ENCODE measurements around the gene CCK. TPM values are rescaled to one million over a fixed set of nuclear protein-coding genes. Genes with fewer than 3 reads are reported as not detected.

The CCK gene
- polyA plus RNA-seq, 2 of the 4 experiments (the other 2 are of a cell fraction), result 0.16 to 0.36 TPM

DNA sequence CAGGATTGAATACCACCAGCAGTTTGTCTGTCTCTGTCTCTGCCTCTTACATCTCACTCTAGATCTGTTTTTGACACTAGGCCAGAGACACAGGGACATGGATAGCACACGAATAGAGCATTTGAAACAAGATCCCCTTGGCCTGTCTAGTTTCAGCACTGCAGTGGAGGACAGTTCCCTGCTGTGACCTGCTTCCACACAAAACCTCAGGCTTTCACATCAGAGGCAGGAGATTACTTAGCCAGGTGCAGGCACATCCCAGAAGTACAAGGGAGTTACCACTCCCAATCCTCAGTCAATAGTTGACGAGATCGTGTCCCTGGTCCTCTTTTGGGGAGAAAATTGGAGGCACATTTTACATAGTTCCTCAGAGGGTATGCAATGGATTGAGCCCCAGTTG, 34.0 kb upstream of the CCK start:
- no peak for ATAC-seq
- Histone ChIP-seq H3K4me1 (no peaks in the 10 kb centered on the region), H3K4me3 (no peak overlapping the region), H3K27ac (no peak overlapping the region), H3K4me2 (no peak overlapping the region), H3K9me3 (no peaks in the 10 kb centered on the region)
- WGBS (ENCODE audit: missing lambda C conversion rate), result 3% methylated on average over 3 of the region's 3 CpGs
- POLR2A ChIA-PET, result no interaction called here
- FAIRE-seq, result no peak
- TF ChIP-seq RNF2 (IDR thresholded peaks at IDR 0.05; ENCODE audit: borderline replicate concordance, low read depth) (no peak), MAFK (IDR thresholded peaks at IDR 0.05; ENCODE audit: partially characterized antibody) (no peak), CHD2 (IDR thresholded peaks at IDR 0.05; ENCODE audit: low read length, partially characterized antibody) (no peak), NR3C1 (IDR thresholded peaks at IDR 0.05) (no peak), HOXA7 (CRISPR knock-in tag; IDR thresholded peaks at IDR 0.05) (no peak), MYC (IDR thresholded peaks at IDR 0.05; ENCODE audit: borderline replicate concordance, low read length) (no peak), TP53 (CRISPR knock-in tag; IDR thresholded peaks at IDR 0.05) (no peak), GATA3 (IDR thresholded peaks at IDR 0.05; ENCODE audit: borderline replicate concordance) (no peak), ZSCAN20 (CRISPR knock-in tag; IDR thresholded peaks at IDR 0.05) (no peak), EHMT2 (IDR thresholded peaks at IDR 0.05; ENCODE audit: low read depth) (0 out of 2 replicates have a peak, but pooled peaks have one; percentile 28)
- TF ChIP-seq, protein P1, sequence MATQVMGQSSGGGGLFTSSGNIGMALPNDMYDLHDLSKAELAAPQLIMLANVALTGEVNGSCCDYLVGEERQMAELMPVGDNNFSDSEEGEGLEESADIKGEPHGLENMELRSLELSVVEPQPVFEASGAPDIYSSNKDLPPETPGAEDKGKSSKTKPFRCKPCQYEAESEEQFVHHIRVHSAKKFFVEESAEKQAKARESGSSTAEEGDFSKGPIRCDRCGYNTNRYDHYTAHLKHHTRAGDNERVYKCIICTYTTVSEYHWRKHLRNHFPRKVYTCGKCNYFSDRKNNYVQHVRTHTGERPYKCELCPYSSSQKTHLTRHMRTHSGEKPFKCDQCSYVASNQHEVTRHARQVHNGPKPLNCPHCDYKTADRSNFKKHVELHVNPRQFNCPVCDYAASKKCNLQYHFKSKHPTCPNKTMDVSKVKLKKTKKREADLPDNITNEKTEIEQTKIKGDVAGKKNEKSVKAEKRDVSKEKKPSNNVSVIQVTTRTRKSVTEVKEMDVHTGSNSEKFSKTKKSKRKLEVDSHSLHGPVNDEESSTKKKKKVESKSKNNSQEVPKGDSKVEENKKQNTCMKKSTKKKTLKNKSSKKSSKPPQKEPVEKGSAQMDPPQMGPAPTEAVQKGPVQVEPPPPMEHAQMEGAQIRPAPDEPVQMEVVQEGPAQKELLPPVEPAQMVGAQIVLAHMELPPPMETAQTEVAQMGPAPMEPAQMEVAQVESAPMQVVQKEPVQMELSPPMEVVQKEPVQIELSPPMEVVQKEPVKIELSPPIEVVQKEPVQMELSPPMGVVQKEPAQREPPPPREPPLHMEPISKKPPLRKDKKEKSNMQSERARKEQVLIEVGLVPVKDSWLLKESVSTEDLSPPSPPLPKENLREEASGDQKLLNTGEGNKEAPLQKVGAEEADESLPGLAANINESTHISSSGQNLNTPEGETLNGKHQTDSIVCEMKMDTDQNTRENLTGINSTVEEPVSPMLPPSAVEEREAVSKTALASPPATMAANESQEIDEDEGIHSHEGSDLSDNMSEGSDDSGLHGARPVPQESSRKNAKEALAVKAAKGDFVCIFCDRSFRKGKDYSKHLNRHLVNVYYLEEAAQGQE (IDR thresholded peaks at IDR 0.05), result peak; percentile 89
- TF ChIP-seq, protein P2, sequence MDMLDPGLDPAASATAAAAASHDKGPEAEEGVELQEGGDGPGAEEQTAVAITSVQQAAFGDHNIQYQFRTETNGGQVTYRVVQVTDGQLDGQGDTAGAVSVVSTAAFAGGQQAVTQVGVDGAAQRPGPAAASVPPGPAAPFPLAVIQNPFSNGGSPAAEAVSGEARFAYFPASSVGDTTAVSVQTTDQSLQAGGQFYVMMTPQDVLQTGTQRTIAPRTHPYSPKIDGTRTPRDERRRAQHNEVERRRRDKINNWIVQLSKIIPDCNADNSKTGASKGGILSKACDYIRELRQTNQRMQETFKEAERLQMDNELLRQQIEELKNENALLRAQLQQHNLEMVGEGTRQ (IDR thresholded peaks at IDR 0.05), result no peak
- CTCF ChIA-PET, result no interaction called here
- peak in 1 of 2 experiments; percentile 5 for DNase-seq (ENCODE audit: low read depth in 1 of 2, low spot score in 1 of 2)

- ATAC-seq (no peak), FAIRE-seq (no peak), DNase-seq (ENCODE audit: low read depth in 1 of 2, low spot score in 1 of 2) (no peak)
- TF ChIP-seq, protein P2 (IDR thresholded peaks at IDR 0.05), result no peak
- no peak for TF ChIP-seq HOXB13 (CRISPR knock-in tag; IDR thresholded peaks at IDR 0.05; ENCODE audit: low read depth)
- no peak for TF ChIP-seq HES2 (IDR thresholded peaks at IDR 0.05)
- TF ChIP-seq CBX2 (IDR thresholded peaks at IDR 0.05; ENCODE audit: borderline replicate concordance, low read depth), result no peak
- TF ChIP-seq EHMT2 (IDR thresholded peaks at IDR 0.05; ENCODE audit: low read depth), result no peak
- no peak for TF ChIP-seq RNF2 (IDR thresholded peaks at IDR 0.05; ENCODE audit: borderline replicate concordance, low read depth)
- no peak for TF ChIP-seq TFCP2L1 (CRISPR knock-in tag; IDR thresholded peaks at IDR 0.05)
- no peak for TF ChIP-seq POLR2A (IDR thresholded peaks at IDR 0.05; ENCODE audit: low read length)
- no peak for TF ChIP-seq FOXS1 (CRISPR knock-in tag; IDR thresholded peaks at IDR 0.05)
- TF ChIP-seq, protein P3, sequence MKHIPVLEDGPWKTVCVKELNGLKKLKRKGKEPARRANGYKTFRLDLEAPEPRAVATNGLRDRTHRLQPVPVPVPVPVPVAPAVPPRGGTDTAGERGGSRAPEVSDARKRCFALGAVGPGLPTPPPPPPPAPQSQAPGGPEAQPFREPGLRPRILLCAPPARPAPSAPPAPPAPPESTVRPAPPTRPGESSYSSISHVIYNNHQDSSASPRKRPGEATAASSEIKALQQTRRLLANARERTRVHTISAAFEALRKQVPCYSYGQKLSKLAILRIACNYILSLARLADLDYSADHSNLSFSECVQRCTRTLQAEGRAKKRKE (CRISPR knock-in tag; IDR thresholded peaks at IDR 0.05; ENCODE audit: low read depth), result no peak
- TF ChIP-seq CEBPB (IDR thresholded peaks at IDR 0.05), result no peak
- TF ChIP-seq JUNB (IDR thresholded peaks at IDR 0.05), result no peak
- no peak for TF ChIP-seq ZSCAN20 (CRISPR knock-in tag; IDR thresholded peaks at IDR 0.05)
- TF ChIP-seq POLR2AphosphoS2 (conservative IDR thresholded peaks at IDR 0.05; ENCODE audit: low read length), result no peak
- TF ChIP-seq NFE2L2 (conservative IDR thresholded peaks at IDR 0.05; ENCODE audit: low read length), result no peak
- TF ChIP-seq MYC (IDR thresholded peaks at IDR 0.05; ENCODE audit: borderline replicate concordance, low read length), result no peak
- Histone ChIP-seq H3K4me2 (no peak overlapping the region), H3K4me3 (no peak overlapping the region), H3K27ac (no peak overlapping the region), H3K9me3 (no peaks in the 10 kb centered on the region), H3K4me1 (no peaks in the 10 kb centered on the region)
- ChIA-PET POLR2A (no interaction called here), CTCF (no interaction called here)
- WGBS (ENCODE audit: missing lambda C conversion rate), result 0% methylated on average over 2 of the region's 2 CpGs
Observed at GRCh38 chr3:42298259-42298658, 32.3 kb upstream of the CCK start.

Data from A549 (cell line).